ENCODE measurements around the gene SLC9A3.

- TF ChIP-seq ZBTB8A (CRISPR knock-in tag; IDR thresholded peaks at IDR 0.05; ENCODE audit: borderline replicate concordance, low read depth), result no peak
- no peak for TF ChIP-seq KLF11 (CRISPR knock-in tag; IDR thresholded peaks at IDR 0.05)
- no peak for TF ChIP-seq XBP1 (CRISPR knock-in tag; IDR thresholded peaks at IDR 0.05)
- TF ChIP-seq ZNF674 (CRISPR knock-in tag; IDR thresholded peaks at IDR 0.05; ENCODE audit: low read depth), result no peak
- no peak for TF ChIP-seq CTCF (CRISPR knock-in tag; IDR thresholded peaks at IDR 0.05)
- TF ChIP-seq ZBTB2 (CRISPR knock-in tag; IDR thresholded peaks at IDR 0.05; ENCODE audit: low read depth), result no peak
- TF ChIP-seq BCL6 (CRISPR knock-in tag; IDR thresholded peaks at IDR 0.05), result no peak
- TF ChIP-seq IKZF5 (CRISPR knock-in tag; IDR thresholded peaks at IDR 0.05), result no peak
- TF ChIP-seq USF2 (IDR thresholded peaks at IDR 0.05; ENCODE audit: low read depth, low read length), result no peak
- TF ChIP-seq USF2 (CRISPR knock-in tag; IDR thresholded peaks at IDR 0.05; ENCODE audit: borderline replicate concordance), result no peak
- no peak for TF ChIP-seq IKZF1 (IDR thresholded peaks at IDR 0.05)
- TF ChIP-seq GLI4 (CRISPR knock-in tag; IDR thresholded peaks at IDR 0.05; ENCODE audit: borderline replicate concordance), result no peak
- no peak for TF ChIP-seq ZBTB14 (CRISPR knock-in tag; IDR thresholded peaks at IDR 0.05)
- TF ChIP-seq ZNF230 (CRISPR knock-in tag; IDR thresholded peaks at IDR 0.05), result no peak
- TF ChIP-seq SP1 (IDR thresholded peaks at IDR 0.05), result no peak
- TF ChIP-seq SP1 (CRISPR knock-in tag; IDR thresholded peaks at IDR 0.05), result no peak
Observed at GRCh38 chr5:439181-439580, 85.1 kb downstream of the SLC9A3 start.

Data from HepG2 (cell line).